Activated CD4-positive, alpha-beta memory T cell treated with anti-CD3 and anti-CD28 coated beads for 36 hours (primary cell): ENCODE data around the gene EYS. TPM values are rescaled to one million over a fixed set of nuclear protein-coding genes. Genes with fewer than 3 reads are reported as not detected.
"Not testable (repeated sequence)": the region's sequence is repeated elsewhere in the genome, so short reads cannot be mapped to it uniquely, and the experiment has no call there.

Experiments
- CTCF ChIA-PET: fragments of 350-600 bp; sonication (Branson Sonifier 250); formaldehyde crosslinking; loops from one replicate; lab custom pipeline; 2021; ENCODE audit warnings: antibody characterized with exemption, inconsistent platforms; lab: Charles Lee
- POLR2A ChIA-PET: fragments of 350-600 bp; sonication (Branson Sonifier 250); formaldehyde crosslinking; loops from one replicate; lab custom pipeline; 2021; ENCODE audit warnings: antibody characterized with exemption; lab: Charles Lee
- DNase-seq: peaks from one replicate; pipeline ENCODE4 v3.0.0-alpha.2; 2020
- H3K27ac Mint-ChIP-seq: one replicate; pipeline ENCODE4 v1.8.0; 2021; ENCODE audit warnings: mixed read lengths
- H3K27me3 Mint-ChIP-seq: one replicate; pipeline ENCODE4 v1.8.0; 2021; ENCODE audit warnings: mixed read lengths
- H3K36me3 Mint-ChIP-seq: one replicate; pipeline ENCODE4 v1.8.0; 2021; ENCODE audit warnings: mixed read lengths
- H3K4me1 Mint-ChIP-seq: one replicate; pipeline ENCODE4 v1.8.0; 2021; ENCODE audit warnings: low read depth, mixed read lengths
- H3K4me3 Mint-ChIP-seq: one replicate; pipeline ENCODE4 v1.8.0; 2021; ENCODE audit warnings: mild to moderate bottlenecking, mixed read lengths
- H3K9me3 Mint-ChIP-seq: one replicate; pipeline ENCODE4 v1.8.0; 2021; ENCODE audit warnings: mixed read lengths
- intact Hi-C: fragments of 100-400 bp; cut with micrococcal nuclease; formaldehyde crosslinking; loops from one replicate; pipeline ENCODE4 v1.15.1; 2023
- total RNA-seq, 2 experiments: library from RNA; stranded (reverse); gene quantifications; one replicate each; pipeline ENCODE4 v1.2.3, GENCODE V29; 2021

The EYS gene
- total RNA-seq, 2 experiments from 2014 or later: not detected

GRCh38 chr6:65045801-65046200, 661.2 kb downstream of the EYS start:
- no peak for DNase-seq
- H3K27ac Mint-ChIP-seq: no peak overlapping the region
- CTCF ChIA-PET: no interaction called here

GRCh38 chr6:65014006-65014405, 693.0 kb downstream of the EYS start:
- POLR2A ChIA-PET: no interaction called here
- CTCF ChIA-PET: no interaction called here
- no peaks in the 10 kb centered on the region for H3K27me3 Mint-ChIP-seq
- no peaks in the 10 kb centered on the region for H3K4me1 Mint-ChIP-seq
- intact Hi-C loops: no loop called here
- H3K4me3 Mint-ChIP-seq: no peak overlapping the region
- H3K36me3 Mint-ChIP-seq: no peaks in the 10 kb centered on the region
- no peak for DNase-seq
- H3K27ac Mint-ChIP-seq: no peak overlapping the region
- H3K9me3 Mint-ChIP-seq: peaks cover 12% of the 10 kb centered on the region

More at GRCh38 chr6:65045801-65046200, 661.2 kb downstream of the EYS start:
- intact Hi-C loops: no loop called here
- peaks cover 10% of the 10 kb centered on the region for H3K9me3 Mint-ChIP-seq
- no peak overlapping the region for H3K4me3 Mint-ChIP-seq
- POLR2A ChIA-PET: no interaction called here
- H3K4me1 Mint-ChIP-seq: no peaks in the 10 kb centered on the region
- no peaks in the 10 kb centered on the region for H3K27me3 Mint-ChIP-seq
- H3K36me3 Mint-ChIP-seq: no peaks in the 10 kb centered on the region

GRCh38 chr6:65006788-65007187, 700.2 kb downstream of the EYS start:
- no peak for DNase-seq
- CTCF ChIA-PET: no interaction called here
- Mint-ChIP-seq H3K9me3 (peaks cover 22% of the 10 kb centered on the region), H3K4me1 (no peaks in the 10 kb centered on the region), H3K36me3 (no peaks in the 10 kb centered on the region), H3K27ac (no peak overlapping the region), H3K4me3 (no peak overlapping the region), H3K27me3 (no peaks in the 10 kb centered on the region)
- intact Hi-C loops: no loop called here
- POLR2A ChIA-PET: no interaction called here

- POLR2A ChIA-PET: no interaction called here
- H3K4me1 Mint-ChIP-seq: no peaks in the 10 kb centered on the region
- H3K36me3 Mint-ChIP-seq: no peaks in the 10 kb centered on the region
- DNase-seq: no peak
- no peaks in the 10 kb centered on the region for H3K27me3 Mint-ChIP-seq
- H3K9me3 Mint-ChIP-seq: peaks cover 22% of the 10 kb centered on the region
- CTCF ChIA-PET: no interaction called here
- H3K27ac Mint-ChIP-seq: no peak overlapping the region
- no peak overlapping the region for H3K4me3 Mint-ChIP-seq
- intact Hi-C loops: no loop called here
Observed at GRCh38 chr6:65004283-65004682, 702.7 kb downstream of the EYS start.

- peaks cover 19% of the 10 kb centered on the region for H3K9me3 Mint-ChIP-seq
- CTCF ChIA-PET: interaction anchor here (0.6 kb wide), 1 partner anchor 20 kb away, joined by 3 read pairs; no protein-coding TSS in a partner anchor
- H3K27ac Mint-ChIP-seq, intact Hi-C loops, H3K27me3 Mint-ChIP-seq, DNase-seq, POLR2A ChIA-PET, H3K4me3 Mint-ChIP-seq, H3K4me1 Mint-ChIP-seq, H3K36me3 Mint-ChIP-seq: not testable (repeated sequence)
Observed at GRCh38 chr6:65002882-65003281, 704.1 kb downstream of the EYS start.

- POLR2A ChIA-PET: no interaction called here
- DNase-seq: no peak
- no peaks in the 10 kb centered on the region for H3K4me1 Mint-ChIP-seq
- no peak overlapping the region for H3K27ac Mint-ChIP-seq
- intact Hi-C loops: no loop called here
- CTCF ChIA-PET: no interaction called here
- no peaks in the 10 kb centered on the region for H3K27me3 Mint-ChIP-seq
- H3K9me3 Mint-ChIP-seq: peaks cover 15% of the 10 kb centered on the region
- no peaks in the 10 kb centered on the region for H3K36me3 Mint-ChIP-seq
- H3K4me3 Mint-ChIP-seq: no peak overlapping the region
Observed at GRCh38 chr6:65000815-65001214, 706.2 kb downstream of the EYS start.

- CTCF ChIA-PET: no interaction called here
- Mint-ChIP-seq H3K27ac (no peak overlapping the region), H3K9me3 (peaks cover 6% of the 10 kb centered on the region), H3K27me3 (no peaks in the 10 kb centered on the region), H3K4me3 (no peak overlapping the region), H3K36me3 (no peaks in the 10 kb centered on the region), H3K4me1 (no peaks in the 10 kb centered on the region)
- intact Hi-C loops: no loop called here
- DNase-seq: no peak
- POLR2A ChIA-PET: no interaction called here
Observed at GRCh38 chr6:64998204-64998603, 708.8 kb downstream of the EYS start.

GRCh38 chr6:64996301-64996700, 710.7 kb downstream of the EYS start:
- no peak overlapping the region for H3K4me3 Mint-ChIP-seq
- no peak overlapping the region for H3K27ac Mint-ChIP-seq
- no peaks in the 10 kb centered on the region for H3K27me3 Mint-ChIP-seq
- H3K9me3 Mint-ChIP-seq: peaks cover 5% of the 10 kb centered on the region
- intact Hi-C loops: no loop called here
- no peak for DNase-seq
- H3K36me3 Mint-ChIP-seq: no peaks in the 10 kb centered on the region
- ChIA-PET POLR2A (no interaction called here), CTCF (no interaction called here)
- no peaks in the 10 kb centered on the region for H3K4me1 Mint-ChIP-seq

- CTCF ChIA-PET: no interaction called here
- intact Hi-C loops: no loop called here
- no peak for DNase-seq
- no peak overlapping the region for H3K27ac Mint-ChIP-seq
- no peaks in the 10 kb centered on the region for H3K27me3 Mint-ChIP-seq
- H3K4me1 Mint-ChIP-seq: no peaks in the 10 kb centered on the region
- H3K4me3 Mint-ChIP-seq: no peak overlapping the region
- peaks cover 3% of the 10 kb centered on the region for H3K9me3 Mint-ChIP-seq
- H3K36me3 Mint-ChIP-seq: no peaks in the 10 kb centered on the region
- POLR2A ChIA-PET: no interaction called here
Observed at GRCh38 chr6:64990652-64991304, 716.2 kb downstream of the EYS start.

- Mint-ChIP-seq H3K36me3 (no peaks in the 10 kb centered on the region), H3K27ac (no peak overlapping the region), H3K27me3 (no peaks in the 10 kb centered on the region), H3K4me3 (no peak overlapping the region), H3K4me1 (no peaks in the 10 kb centered on the region), H3K9me3 (peaks cover 3% of the 10 kb centered on the region)
- CTCF ChIA-PET: no interaction called here
- intact Hi-C loops: no loop called here
- POLR2A ChIA-PET: no interaction called here
- no peak for DNase-seq
Observed at GRCh38 chr6:64988148-64988547, 718.9 kb downstream of the EYS start.

- ChIA-PET POLR2A (no interaction called here), CTCF (no interaction called here)
- intact Hi-C loops: no loop called here
- Mint-ChIP-seq H3K4me3 (no peak overlapping the region), H3K27ac (no peak overlapping the region), H3K9me3 (peaks cover 3% of the 10 kb centered on the region), H3K4me1 (no peaks in the 10 kb centered on the region), H3K36me3 (no peaks in the 10 kb centered on the region), H3K27me3 (no peaks in the 10 kb centered on the region)
- no peak for DNase-seq
Observed at GRCh38 chr6:64987066-64987465, 720.0 kb downstream of the EYS start.

- no peak overlapping the region for H3K4me3 Mint-ChIP-seq
- intact Hi-C loops: no loop called here
- H3K9me3 Mint-ChIP-seq: peaks cover 3% of the 10 kb centered on the region
- no peaks in the 10 kb centered on the region for H3K27me3 Mint-ChIP-seq
- no peaks in the 10 kb centered on the region for H3K36me3 Mint-ChIP-seq
- H3K27ac Mint-ChIP-seq: no peak overlapping the region
- CTCF ChIA-PET: no interaction called here
- POLR2A ChIA-PET: no interaction called here
- H3K4me1 Mint-ChIP-seq: no peaks in the 10 kb centered on the region
- no peak for DNase-seq
Observed at GRCh38 chr6:64985726-64986125, 721.3 kb downstream of the EYS start.

GRCh38 chr6:64984948-64985347, 722.1 kb downstream of the EYS start:
- CTCF ChIA-PET: no interaction called here

More at GRCh38 chr6:64984948-64985347, 722.1 kb downstream of the EYS start:
- Mint-ChIP-seq H3K36me3 (no peaks in the 10 kb centered on the region), H3K9me3 (peaks cover 4% of the 10 kb centered on the region), H3K27ac (no peak overlapping the region), H3K4me1 (no peaks in the 10 kb centered on the region), H3K4me3 (no peak overlapping the region), H3K27me3 (no peaks in the 10 kb centered on the region)
- no peak for DNase-seq
- intact Hi-C loops: no loop called here
- POLR2A ChIA-PET: no interaction called here
